Measurements from ENCODE around the gene RUNX3.

RUNX3 gene

DNA sequence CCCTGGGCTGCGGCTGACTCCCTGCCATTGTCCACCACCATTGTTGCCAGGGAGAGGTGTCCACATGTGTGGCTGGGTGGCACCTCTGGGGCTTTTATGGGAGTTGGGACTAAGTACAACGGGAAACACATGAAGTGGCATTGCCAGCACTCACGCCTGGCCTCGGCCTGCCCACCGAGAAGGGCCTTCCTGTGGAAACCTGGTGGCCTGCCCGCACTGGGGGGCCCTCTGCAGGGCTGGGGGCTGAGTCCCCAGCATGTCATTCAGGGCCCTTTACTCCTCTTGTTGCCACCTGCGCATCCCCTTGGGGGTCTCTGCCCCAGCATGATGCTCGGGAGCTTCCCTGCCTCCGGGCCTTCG lies 35.5 kb upstream of the RUNX3 start:
- TF ChIP-seq REST (IDR thresholded peaks at IDR 0.05; ENCODE audit: low read depth) (no peak), NFIC (IDR thresholded peaks at IDR 0.05) (no peak), MAX (IDR thresholded peaks at IDR 0.05) (no peak)

DNA sequence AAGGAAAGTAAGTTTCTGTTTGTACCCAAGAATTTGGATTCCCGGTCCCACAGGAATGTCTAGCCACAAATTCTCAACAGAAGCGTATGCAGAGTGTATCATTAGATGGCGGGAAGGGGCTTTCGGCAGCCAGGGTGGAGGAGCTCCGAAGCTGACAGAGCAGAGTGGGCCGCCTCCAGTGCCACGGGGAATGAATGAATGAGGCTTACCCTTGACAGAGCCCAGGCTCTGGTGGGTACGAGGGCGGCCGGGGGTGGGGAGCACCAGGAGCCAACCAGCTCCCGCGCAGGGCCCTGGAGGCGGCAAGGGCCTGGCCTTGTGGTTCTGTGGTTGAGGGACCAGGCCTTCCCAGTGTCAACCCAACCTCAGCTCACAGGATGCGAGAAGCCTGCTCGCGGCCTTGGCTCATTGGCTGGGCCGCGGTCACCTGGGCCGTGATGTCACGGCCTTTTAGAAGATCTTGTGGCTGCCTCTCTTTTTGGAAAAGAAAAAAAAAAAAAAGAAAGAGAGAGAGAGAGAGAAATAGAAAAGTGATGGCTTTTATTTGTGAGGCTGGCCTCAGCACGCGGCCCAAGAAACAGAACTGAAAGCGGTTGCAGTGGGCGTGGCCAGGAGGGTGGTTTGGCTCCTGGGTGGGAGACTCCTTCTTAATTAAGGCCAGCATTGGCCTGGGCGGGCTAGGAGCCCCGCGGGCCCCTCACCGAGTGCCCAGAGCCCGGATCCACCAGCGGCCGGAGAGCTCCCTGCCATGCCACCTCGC lies 34.9 kb upstream of the RUNX3 start:
- no peak for TF ChIP-seq TCF12 (IDR thresholded peaks at IDR 0.05; ENCODE audit: low read depth)
- TF ChIP-seq EP300 (IDR thresholded peaks at IDR 0.05; ENCODE audit: borderline replicate concordance) = no peak
- TF ChIP-seq FOXM1 (IDR thresholded peaks at IDR 0.05; ENCODE audit: borderline replicate concordance, low read depth) = no peak

GRCh38 chr1:24963943-24964693 lies 34.0 kb upstream of the RUNX3 start:
- TF ChIP-seq MAX (IDR thresholded peaks at IDR 0.05) (no peak), FOXM1 (IDR thresholded peaks at IDR 0.05; ENCODE audit: borderline replicate concordance, low read depth) (no peak), REST (IDR thresholded peaks at IDR 0.05; ENCODE audit: low read depth) (no peak), RAD21 (IDR thresholded peaks at IDR 0.05; ENCODE audit: low read depth) (no peak), TCF12 (IDR thresholded peaks at IDR 0.05; ENCODE audit: low read depth) (no peak)

DNA sequence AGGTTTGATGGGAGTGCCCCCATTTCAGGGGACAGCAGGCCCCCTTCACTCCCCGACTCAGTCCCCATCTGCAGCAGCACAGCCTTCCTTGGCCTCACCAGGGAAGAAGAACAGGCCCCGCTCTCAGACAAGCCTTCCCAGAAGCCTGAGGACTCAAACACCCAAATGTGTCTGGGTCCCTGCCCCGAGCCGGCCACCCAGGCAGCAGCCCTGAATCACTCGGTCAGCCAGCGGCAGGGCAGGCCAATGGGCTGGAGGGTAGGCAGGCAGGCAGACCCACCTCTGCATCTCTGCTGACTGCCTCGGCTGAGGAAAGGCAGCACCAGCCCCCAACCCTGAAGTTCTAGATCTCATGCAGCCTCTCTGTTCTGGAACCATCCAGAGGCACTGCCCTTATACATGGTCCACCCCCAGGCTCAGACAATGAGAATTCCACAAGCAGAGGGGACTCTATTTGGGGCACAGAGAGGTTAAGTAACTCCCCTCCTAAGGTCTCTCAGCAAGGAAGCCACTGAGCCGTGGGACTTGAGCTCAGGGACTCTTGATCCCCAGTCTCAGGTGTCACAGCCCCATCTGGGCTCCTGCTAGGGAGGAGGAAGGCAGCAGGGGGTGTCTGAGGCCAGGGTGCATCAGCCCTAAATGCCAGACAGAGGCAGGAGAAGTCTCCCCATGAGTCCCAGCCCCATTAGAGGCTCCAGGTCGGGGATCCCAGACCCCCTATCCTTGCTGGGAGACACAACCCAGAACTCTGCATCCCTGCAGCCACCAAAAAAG lies 33.2 kb upstream of the RUNX3 start:
- TF ChIP-seq REST (IDR thresholded peaks at IDR 0.05; ENCODE audit: low read depth) (no peak), NFIC (IDR thresholded peaks at IDR 0.05) (no peak), TCF12 (IDR thresholded peaks at IDR 0.05; ENCODE audit: low read depth) (no peak), MAX (IDR thresholded peaks at IDR 0.05) (no peak), EP300 (IDR thresholded peaks at IDR 0.05; ENCODE audit: borderline replicate concordance) (no peak), TEAD4 (IDR thresholded peaks at IDR 0.05) (no peak), YY1 (IDR thresholded peaks at IDR 0.05; ENCODE audit: low read depth) (no peak), CEBPB (IDR thresholded peaks at IDR 0.05) (no peak), TAF1 (IDR thresholded peaks at IDR 0.05; ENCODE audit: low read depth) (no peak), RAD21 (IDR thresholded peaks at IDR 0.05; ENCODE audit: low read depth) (no peak), ZBTB7A (IDR thresholded peaks at IDR 0.05; ENCODE audit: low read depth) (no peak)
- TF ChIP-seq, protein P1, sequence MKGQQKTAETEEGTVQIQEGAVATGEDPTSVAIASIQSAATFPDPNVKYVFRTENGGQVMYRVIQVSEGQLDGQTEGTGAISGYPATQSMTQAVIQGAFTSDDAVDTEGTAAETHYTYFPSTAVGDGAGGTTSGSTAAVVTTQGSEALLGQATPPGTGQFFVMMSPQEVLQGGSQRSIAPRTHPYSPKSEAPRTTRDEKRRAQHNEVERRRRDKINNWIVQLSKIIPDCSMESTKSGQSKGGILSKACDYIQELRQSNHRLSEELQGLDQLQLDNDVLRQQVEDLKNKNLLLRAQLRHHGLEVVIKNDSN (IDR thresholded peaks at IDR 0.05) = no peak
